GM21786 (cell line): Measurements from ENCODE around the gene CAD.
"Not testable (repeated sequence)": the region's sequence is repeated elsewhere in the genome, so short reads cannot be mapped to it uniquely, and the experiment has no call there.

Experiments
- ATAC-seq: cut with Tn5 transposase; IDR thresholded peaks from one replicate; pipeline ENCODE4 v1.9.1; 2021; ENCODE audit not compliant: unreplicated experiment

The CAD gene

GRCh38 chr2:27198068-27198467 lies 19.1 kb upstream of the CAD start:
- not testable (repeated sequence) for ATAC-seq

GRCh38 chr2:27198627-27199026 lies 18.5 kb upstream of the CAD start:
- no peak for ATAC-seq

- no peak for ATAC-seq
These were observed 17.9 kb upstream of the CAD start for GRCh38 chr2:27199241-27199640.

- ATAC-seq, result no peak
These were observed 15.5 kb upstream of the CAD start for GRCh38 chr2:27201675-27202074.

GRCh38 chr2:27202854-27203253 lies 14.3 kb upstream of the CAD start:
- ATAC-seq, result no peak

GRCh38 chr2:27203741-27204140 lies 13.4 kb upstream of the CAD start:
- ATAC-seq, result no peak

GRCh38 chr2:27204566-27204965 lies 12.6 kb upstream of the CAD start:
- no peak for ATAC-seq

- ATAC-seq, result no peak
These were observed 12.0 kb upstream of the CAD start for GRCh38 chr2:27205206-27205605.

- ATAC-seq, result no peak
These were observed 10.8 kb upstream of the CAD start for GRCh38 chr2:27206346-27206745.

GRCh38 chr2:27208486-27209050 lies 8.6 kb upstream of the CAD start:
- ATAC-seq, result no peak

- ATAC-seq, result no peak
These were observed 7.4 kb upstream of the CAD start for GRCh38 chr2:27209621-27210401.

- ATAC-seq, result peak; percentile 12
These were observed 5.8 kb upstream of the CAD start for GRCh38 chr2:27211241-27211942.

- ATAC-seq, result peak; percentile 77
These were observed 5.1 kb upstream of the CAD start, which contains the start of the genes ATRAID and SLC5A6 for GRCh38 chr2:27211943-27212625. ATRAID (plus strand) TSS chr2:27212041; CDS start chr2:27212369, 328 bp downstream. SLC5A6 (minus strand) TSS chr2:27212268; CDS start chr2:27207650, 4,618 bp downstream.

GRCh38 chr2:27212626-27213471 lies 4.3 kb upstream of the CAD start:
- no peak for ATAC-seq

GRCh38 chr2:27214941-27215340 lies 2.2 kb upstream of the CAD start:
- no peak for ATAC-seq

- no peak for ATAC-seq
These were observed 592 bp upstream of the CAD start for GRCh38 chr2:27216416-27217137.

GRCh38 chr2:27218614-27219013 lies 1.4 kb downstream of the CAD start:
- ATAC-seq, result no peak

GRCh38 chr2:27219091-27219490 lies 1.9 kb downstream of the CAD start:
- no peak for ATAC-seq

GRCh38 chr2:27220091-27220490 lies 2.9 kb downstream of the CAD start:
- no peak for ATAC-seq

- no peak for ATAC-seq
These were observed 4.0 kb downstream of the CAD start for GRCh38 chr2:27221166-27221565.
